H1 (cell line): ENCODE data around the gene VSX1. TPM values are rescaled to one million over a fixed set of nuclear protein-coding genes. Genes with fewer than 3 reads are reported as not detected.

Experiments
- POLR2AphosphoS5 ChIP-seq: IDR thresholded peaks from 2 replicates; pipeline ENCODE4 v1.6.1; 2011; ENCODE audit warnings: low read depth, low read length
- YY1 ChIP-seq: IDR thresholded peaks from 2 replicates; pipeline ENCODE4 v1.6.1; 2011; ENCODE audit warnings: low read depth, mild to moderate bottlenecking, low read length
- polyA plus RNA-seq, 7 experiments: library from polyadenylated mRNA; depleted of rRNA in 3 of 7; stranded (reverse) in 5 of 7; unstranded in 2 of 7; fragments of >200 nt in 5 of 7; fragments of 200-250 nt in 2 of 7; gene quantifications; 1 replicate in 5 of 7; 2 replicates in 1 of 7; 4 replicates in 1 of 7; pipeline versions ENCODE4 v1.2.1 to v1.2.3, GENCODE V29; 2011 to 2013; ENCODE audit warnings: missing spikeins in 2 of 7, mixed read lengths in 2 of 7
- total RNA-seq: library from RNA; stranded (reverse); fragmentation: NEBNext Ultra II Directional; extraction: Animal tissue kit (Norgen Biotek cat#: 25700); gene quantifications from 2 replicates; pipeline ENCODE4 v1.2.1, GENCODE V29; 2021
- TF ChIP-seq, protein P1 (sequence below): fragments of 300-600 bp; sonication (generic); IDR thresholded peaks from 2 replicates; pipeline ENCODE4 v1.7.1; 2012; ENCODE audit warnings: low read length, moderate library complexity, mild to moderate bottlenecking, inconsistent platforms; ENCODE audit not compliant: insufficient replicate concordance

The VSX1 gene
- total and polyA plus RNA-seq, 2 of the 8 experiments (the other 6 are each of a cell fraction or from before 2014, with no cell fraction given) = 0.14 TPM; not detected in 1

DNA sequence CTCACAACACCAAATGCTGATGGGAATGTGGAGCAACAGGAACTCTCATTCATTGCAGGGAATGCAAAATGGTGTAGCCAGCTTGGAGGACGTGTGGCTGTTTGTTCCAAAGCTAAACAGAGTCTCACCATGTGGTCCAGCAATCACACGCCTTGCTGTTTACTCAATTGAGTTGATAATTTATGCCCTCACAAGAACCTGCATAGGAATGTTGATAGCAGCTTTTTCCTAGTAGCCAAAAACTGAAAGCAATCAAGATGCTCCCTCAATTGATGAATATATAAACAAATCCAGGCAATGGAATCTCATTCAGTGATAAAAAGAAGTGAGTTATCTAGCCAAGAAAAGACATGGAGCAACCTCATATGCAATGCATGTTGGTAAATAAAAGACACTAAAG is 15.6 kb upstream of the VSX1 start (continued):
- TF ChIP-seq, protein P1, sequence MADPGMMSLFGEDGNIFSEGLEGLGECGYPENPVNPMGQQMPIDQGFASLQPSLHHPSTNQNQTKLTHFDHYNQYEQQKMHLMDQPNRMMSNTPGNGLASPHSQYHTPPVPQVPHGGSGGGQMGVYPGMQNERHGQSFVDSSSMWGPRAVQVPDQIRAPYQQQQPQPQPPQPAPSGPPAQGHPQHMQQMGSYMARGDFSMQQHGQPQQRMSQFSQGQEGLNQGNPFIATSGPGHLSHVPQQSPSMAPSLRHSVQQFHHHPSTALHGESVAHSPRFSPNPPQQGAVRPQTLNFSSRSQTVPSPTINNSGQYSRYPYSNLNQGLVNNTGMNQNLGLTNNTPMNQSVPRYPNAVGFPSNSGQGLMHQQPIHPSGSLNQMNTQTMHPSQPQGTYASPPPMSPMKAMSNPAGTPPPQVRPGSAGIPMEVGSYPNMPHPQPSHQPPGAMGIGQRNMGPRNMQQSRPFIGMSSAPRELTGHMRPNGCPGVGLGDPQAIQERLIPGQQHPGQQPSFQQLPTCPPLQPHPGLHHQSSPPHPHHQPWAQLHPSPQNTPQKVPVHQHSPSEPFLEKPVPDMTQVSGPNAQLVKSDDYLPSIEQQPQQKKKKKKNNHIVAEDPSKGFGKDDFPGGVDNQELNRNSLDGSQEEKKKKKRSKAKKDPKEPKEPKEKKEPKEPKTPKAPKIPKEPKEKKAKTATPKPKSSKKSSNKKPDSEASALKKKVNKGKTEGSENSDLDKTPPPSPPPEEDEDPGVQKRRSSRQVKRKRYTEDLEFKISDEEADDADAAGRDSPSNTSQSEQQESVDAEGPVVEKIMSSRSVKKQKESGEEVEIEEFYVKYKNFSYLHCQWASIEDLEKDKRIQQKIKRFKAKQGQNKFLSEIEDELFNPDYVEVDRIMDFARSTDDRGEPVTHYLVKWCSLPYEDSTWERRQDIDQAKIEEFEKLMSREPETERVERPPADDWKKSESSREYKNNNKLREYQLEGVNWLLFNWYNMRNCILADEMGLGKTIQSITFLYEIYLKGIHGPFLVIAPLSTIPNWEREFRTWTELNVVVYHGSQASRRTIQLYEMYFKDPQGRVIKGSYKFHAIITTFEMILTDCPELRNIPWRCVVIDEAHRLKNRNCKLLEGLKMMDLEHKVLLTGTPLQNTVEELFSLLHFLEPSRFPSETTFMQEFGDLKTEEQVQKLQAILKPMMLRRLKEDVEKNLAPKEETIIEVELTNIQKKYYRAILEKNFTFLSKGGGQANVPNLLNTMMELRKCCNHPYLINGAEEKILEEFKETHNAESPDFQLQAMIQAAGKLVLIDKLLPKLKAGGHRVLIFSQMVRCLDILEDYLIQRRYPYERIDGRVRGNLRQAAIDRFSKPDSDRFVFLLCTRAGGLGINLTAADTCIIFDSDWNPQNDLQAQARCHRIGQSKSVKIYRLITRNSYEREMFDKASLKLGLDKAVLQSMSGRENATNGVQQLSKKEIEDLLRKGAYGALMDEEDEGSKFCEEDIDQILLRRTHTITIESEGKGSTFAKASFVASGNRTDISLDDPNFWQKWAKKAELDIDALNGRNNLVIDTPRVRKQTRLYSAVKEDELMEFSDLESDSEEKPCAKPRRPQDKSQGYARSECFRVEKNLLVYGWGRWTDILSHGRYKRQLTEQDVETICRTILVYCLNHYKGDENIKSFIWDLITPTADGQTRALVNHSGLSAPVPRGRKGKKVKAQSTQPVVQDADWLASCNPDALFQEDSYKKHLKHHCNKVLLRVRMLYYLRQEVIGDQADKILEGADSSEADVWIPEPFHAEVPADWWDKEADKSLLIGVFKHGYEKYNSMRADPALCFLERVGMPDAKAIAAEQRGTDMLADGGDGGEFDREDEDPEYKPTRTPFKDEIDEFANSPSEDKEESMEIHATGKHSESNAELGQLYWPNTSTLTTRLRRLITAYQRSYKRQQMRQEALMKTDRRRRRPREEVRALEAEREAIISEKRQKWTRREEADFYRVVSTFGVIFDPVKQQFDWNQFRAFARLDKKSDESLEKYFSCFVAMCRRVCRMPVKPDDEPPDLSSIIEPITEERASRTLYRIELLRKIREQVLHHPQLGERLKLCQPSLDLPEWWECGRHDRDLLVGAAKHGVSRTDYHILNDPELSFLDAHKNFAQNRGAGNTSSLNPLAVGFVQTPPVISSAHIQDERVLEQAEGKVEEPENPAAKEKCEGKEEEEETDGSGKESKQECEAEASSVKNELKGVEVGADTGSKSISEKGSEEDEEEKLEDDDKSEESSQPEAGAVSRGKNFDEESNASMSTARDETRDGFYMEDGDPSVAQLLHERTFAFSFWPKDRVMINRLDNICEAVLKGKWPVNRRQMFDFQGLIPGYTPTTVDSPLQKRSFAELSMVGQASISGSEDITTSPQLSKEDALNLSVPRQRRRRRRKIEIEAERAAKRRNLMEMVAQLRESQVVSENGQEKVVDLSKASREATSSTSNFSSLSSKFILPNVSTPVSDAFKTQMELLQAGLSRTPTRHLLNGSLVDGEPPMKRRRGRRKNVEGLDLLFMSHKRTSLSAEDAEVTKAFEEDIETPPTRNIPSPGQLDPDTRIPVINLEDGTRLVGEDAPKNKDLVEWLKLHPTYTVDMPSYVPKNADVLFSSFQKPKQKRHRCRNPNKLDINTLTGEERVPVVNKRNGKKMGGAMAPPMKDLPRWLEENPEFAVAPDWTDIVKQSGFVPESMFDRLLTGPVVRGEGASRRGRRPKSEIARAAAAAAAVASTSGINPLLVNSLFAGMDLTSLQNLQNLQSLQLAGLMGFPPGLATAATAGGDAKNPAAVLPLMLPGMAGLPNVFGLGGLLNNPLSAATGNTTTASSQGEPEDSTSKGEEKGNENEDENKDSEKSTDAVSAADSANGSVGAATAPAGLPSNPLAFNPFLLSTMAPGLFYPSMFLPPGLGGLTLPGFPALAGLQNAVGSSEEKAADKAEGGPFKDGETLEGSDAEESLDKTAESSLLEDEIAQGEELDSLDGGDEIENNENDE = no peak
- TF ChIP-seq YY1 (no peak), POLR2AphosphoS5 (no peak)
